ENCODE measurements around the gene PLPP7. TPM values are rescaled to one million over a fixed set of nuclear protein-coding genes. Genes with fewer than 3 reads are reported as not detected.
"Not testable (repeated sequence)": the region's sequence is repeated elsewhere in the genome, so short reads cannot be mapped to it uniquely, and the experiment has no call there.

The PLPP7 gene
- not detected for total RNA-seq

DNA sequence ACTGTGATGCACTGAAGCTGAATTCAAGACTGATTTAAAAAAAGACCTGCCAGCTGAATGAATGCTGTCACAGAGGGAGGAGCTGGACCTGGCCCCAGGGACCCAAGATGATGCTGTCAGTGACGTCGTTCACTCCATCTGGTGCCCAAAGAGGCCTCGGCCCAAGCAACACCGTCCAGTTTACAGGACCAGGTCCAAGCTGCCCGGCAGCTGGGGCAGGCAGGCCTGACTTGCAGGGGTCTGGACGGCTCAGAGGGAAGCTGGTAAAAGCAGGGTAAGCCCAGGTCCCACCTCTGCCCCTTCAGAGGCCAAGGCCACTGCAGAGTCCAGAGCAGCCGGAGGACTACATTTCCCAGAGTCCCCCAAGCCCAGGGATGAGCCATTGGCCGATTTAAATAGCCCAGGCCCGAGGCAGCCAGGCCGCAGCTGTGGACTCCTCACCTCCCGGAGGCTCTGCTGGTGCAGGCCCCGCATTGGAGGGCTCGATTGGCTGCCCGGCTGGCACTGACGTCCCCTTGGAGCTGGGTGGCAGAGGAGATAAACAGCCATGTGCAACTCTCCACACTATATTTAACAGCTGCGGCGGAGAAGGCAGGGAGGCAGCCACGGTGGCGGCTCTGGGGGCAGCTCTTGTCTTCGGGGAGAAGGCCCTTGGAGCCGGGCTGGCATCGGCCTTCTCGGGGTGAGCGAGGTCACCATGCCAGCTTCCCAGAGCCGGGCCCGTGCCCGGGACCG lies at the start of gene PLPP7:
Gene PLPP7, plus strand, starts transcription at position 423 of the 735 bp plus-strand sequence. Its CDS starts 275 bp downstream, at position 698.
- CTCF ChIA-PET, result interaction anchor here (0.7 to 1.2 kb wide), 2 partner anchors 11 to 47 kb away, joined by 3 read pairs; no protein-coding TSS in a partner anchor
- no peak for DNase-seq
- Mint-ChIP-seq H3K36me3 (ENCODE audit: low read depth) (no peaks in the 10 kb centered on the region), H3K4me1 (no peaks in the 10 kb centered on the region), H3K9me3 (no peaks in the 10 kb centered on the region), H3K27me3 (peaks cover 3% of the 10 kb centered on the region), H3K4me3 (no peak within 1 kb of the TSS), H3K27ac (no peak within 1 kb of the TSS)
- POLR2A ChIA-PET, result interaction anchor here (0.7 to 1.3 kb wide), 3 partner anchors 11 to 202 kb away, joined by 3 to 5 read pairs (median 3); partner anchors contain the start of gene NUP214

DNA sequence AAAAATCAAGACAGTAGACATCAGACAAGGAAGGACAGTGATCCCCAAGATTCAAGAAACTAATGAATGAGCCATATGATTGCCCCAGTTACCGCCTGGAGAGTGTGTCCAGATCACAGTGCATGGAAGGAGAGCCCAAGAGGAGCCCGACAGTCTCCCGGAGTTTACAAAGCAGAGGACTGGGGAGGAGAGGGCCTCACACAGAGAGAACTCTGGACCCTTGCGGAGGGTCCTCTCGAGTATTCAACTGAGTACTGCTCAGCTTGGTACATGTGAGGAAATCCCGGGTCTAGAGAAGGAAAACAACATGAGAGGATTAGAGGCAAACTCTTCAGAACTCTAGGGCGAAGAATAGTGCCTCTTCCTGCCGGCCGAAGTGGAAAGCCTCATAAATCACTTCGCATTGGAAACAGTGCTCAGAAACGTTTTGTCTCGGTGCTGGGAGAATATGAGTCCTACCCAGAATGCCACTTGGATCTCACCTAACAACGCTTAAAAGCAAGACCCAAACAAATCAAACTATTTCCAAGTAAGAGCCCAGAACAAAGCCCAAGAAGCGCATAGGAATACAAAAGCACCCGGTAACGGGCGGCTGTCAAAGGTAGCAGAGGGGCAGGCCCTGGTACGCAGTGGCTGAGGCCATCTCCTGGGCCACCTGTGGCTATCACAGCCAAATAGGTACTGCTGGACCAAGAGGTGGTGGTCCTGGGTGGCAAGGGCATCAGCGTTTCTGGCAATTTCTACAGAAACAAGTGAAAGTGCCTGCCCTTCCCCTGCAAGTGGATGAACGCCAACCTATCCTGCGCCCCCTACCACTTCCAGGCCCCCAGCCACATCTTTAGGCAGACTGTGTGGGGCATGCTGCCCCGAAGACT lies 49.2 kb upstream of the PLPP7 start:
- Mint-ChIP-seq H3K27ac (no peak overlapping the region), H3K9me3 (peaks cover 3% of the 10 kb centered on the region)
- CTCF ChIA-PET, result interaction anchor here (0.6 kb wide), 1 partner anchor 595 kb away, joined by 3 read pairs; no protein-coding TSS in a partner anchor

DNA sequence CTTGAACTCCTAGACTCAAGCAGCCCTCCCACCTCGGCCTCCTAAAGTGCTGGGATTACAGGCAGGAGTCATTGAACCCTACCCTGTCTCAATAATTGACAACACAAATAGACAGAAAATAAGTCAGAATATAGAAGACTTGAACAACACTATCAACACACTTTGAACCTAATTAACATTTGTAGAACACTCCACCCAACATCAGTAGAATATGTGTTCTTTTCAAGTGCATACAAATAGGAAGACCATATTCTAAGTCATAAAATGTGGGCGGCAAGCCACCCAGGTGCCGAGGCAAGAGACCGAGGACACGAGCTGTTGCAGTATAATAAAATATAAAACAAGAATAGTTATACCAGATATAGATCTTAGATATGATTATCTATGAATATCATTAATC lies 45.2 kb upstream of the PLPP7 start:
- POLR2A ChIA-PET, result not testable (repeated sequence)

More for the DNA sequence above, 49.2 kb upstream of the PLPP7 start:
- Mint-ChIP-seq H3K27me3 (no peaks in the 10 kb centered on the region), H3K4me1 (peaks cover 29% of the 10 kb centered on the region), H3K36me3 (ENCODE audit: low read depth) (peaks cover 17% of the 10 kb centered on the region), H3K4me3 (no peak overlapping the region)
- DNase-seq, result no peak
- POLR2A ChIA-PET, result interaction anchor here (8.7 kb wide), 1 partner anchor 32 kb away, joined by 101 read pairs; the partner anchor contains the start of gene FAM78A

DNA sequence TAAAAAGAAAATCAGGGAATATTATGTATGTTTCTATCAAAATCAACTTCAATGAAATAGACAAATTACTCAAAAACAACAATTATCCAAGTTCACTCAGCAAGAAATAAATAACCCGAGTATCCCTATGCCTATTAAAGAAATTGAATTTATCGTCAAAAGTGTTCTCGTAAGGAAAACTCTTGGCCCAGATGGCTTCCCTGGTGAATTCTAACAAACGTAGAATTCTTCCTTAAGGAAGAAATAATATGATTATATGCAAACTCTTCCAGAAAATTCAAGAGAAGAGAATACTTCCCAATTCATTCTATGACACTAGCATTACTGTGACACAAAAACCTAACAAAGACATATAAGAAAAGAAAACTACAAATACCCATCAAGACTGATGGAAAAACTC lies 42.9 kb upstream of the PLPP7 start:
- peaks cover 4% of the 10 kb centered on the region for H3K36me3 Mint-ChIP-seq (ENCODE audit: low read depth)
- H3K27ac Mint-ChIP-seq, result no peak overlapping the region
- no peak for DNase-seq
- H3K9me3 Mint-ChIP-seq, result peaks cover 3% of the 10 kb centered on the region
- no peak overlapping the region for H3K4me3 Mint-ChIP-seq
- POLR2A ChIA-PET, result interaction anchor here (1.0 kb wide), 1 partner anchor 9 kb away, joined by 3 read pairs; no protein-coding TSS in a partner anchor
- CTCF ChIA-PET, result interaction anchor here (1.6 kb wide), 1 partner anchor 9 kb away, joined by 3 read pairs; no protein-coding TSS in a partner anchor
- H3K27me3 Mint-ChIP-seq, result no peaks in the 10 kb centered on the region
- peaks cover 8% of the 10 kb centered on the region for H3K4me1 Mint-ChIP-seq

More for the DNA sequence above, 45.2 kb upstream of the PLPP7 start:
- not testable (repeated sequence) for H3K27me3 Mint-ChIP-seq; H3K4me3 Mint-ChIP-seq; H3K4me1 Mint-ChIP-seq; H3K9me3 Mint-ChIP-seq; DNase-seq; H3K36me3 Mint-ChIP-seq (ENCODE audit: low read depth); H3K27ac Mint-ChIP-seq
- CTCF ChIA-PET, result interaction anchor here (0.7 to 1.3 kb wide), 2 partner anchors 21 to 92 kb away, joined by 3 to 4 read pairs; no protein-coding TSS in a partner anchor

DNA sequence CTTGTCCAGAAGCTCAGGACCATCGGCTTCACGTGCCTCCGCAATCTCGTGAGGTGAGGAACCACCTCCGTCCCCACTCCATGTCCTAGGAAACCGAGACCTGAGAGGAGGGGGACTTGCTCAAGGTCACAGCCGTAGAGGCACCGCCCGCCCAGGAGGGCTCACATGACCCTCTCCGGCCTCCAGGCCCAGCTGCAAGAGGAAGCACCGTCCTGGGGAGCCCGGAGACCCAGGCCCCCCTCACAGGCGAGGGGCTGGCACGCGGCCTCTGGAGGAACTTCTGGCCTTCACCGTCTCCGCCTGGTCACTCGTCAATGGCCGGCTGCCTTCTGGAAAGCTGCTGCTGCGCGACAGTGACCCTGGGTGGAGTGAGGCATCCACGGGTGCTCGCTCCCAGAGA lies 37.4 kb upstream of the PLPP7 start:
- Mint-ChIP-seq H3K9me3 (no peaks in the 10 kb centered on the region), H3K27me3 (no peaks in the 10 kb centered on the region), H3K4me1 (peaks cover 57% of the 10 kb centered on the region), H3K36me3 (ENCODE audit: low read depth) (peaks cover 6% of the 10 kb centered on the region), H3K27ac (peak overlapping the region; percentile 98), H3K4me3 (peak overlapping the region; percentile 77)
- DNase-seq, result no peak
- CTCF ChIA-PET, result interaction anchor here (1.5 to 9.0 kb wide), 4 partner anchors 14 to 27 kb away, joined by 3 to 189 read pairs (median 8); partner anchors contain the start of gene FAM78A
- POLR2A ChIA-PET, result interaction anchor here (0.8 to 11.8 kb wide), 16 partner anchors 9 to 146 kb away, joined by 3 to 557 read pairs (median 4); partner anchors contain the start of genes FAM78A and NUP214

DNA sequence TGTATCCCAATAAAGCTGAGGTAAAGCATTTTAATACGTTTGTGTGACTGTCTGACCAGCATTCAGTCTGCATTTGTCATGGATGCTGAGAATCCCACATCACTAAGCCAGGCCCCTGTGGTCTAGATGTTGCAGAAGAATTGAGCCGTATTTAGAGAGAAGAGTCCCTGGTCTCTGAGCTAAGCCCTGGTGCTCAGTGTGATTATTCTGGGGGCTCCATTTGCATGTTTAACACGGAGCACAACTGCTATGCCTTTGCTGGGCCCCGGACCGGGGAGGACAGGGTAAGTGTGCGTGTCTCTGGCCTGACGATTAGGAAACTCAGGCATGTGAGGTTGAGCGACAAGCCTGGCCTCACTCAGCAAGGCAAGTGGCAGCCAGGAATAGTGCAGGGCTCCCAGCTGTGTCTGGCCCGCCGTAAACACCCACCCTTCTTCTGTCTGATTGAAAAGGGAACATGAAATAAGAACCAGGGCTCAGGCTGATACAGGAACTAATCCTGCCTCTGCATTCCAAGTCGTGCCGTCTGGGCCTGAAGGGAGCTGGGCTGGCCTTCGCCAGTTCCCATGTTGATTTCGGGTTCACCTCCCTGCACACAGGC lies 35.5 kb upstream of the PLPP7 start:
- H3K36me3 Mint-ChIP-seq (ENCODE audit: low read depth), result peaks cover 15% of the 10 kb centered on the region
- H3K4me1 Mint-ChIP-seq, result peaks cover 68% of the 10 kb centered on the region
- POLR2A ChIA-PET, result interaction anchor here (1.2 to 11.8 kb wide), 3 partner anchors 16 to 129 kb away, joined by 4 to 557 read pairs (median 18); partner anchors contain the start of genes FAM78A and NUP214
- CTCF ChIA-PET, result interaction anchor here (2.5 to 9.0 kb wide), 2 partner anchors 16 to 18 kb away, joined by 7 to 189 read pairs; partner anchors contain the start of gene FAM78A
- H3K27ac Mint-ChIP-seq, result peak overlapping the region; percentile 98
- DNase-seq, result no peak
- no peaks in the 10 kb centered on the region for H3K9me3 Mint-ChIP-seq
- H3K27me3 Mint-ChIP-seq, result no peaks in the 10 kb centered on the region
- no peak overlapping the region for H3K4me3 Mint-ChIP-seq

DNA sequence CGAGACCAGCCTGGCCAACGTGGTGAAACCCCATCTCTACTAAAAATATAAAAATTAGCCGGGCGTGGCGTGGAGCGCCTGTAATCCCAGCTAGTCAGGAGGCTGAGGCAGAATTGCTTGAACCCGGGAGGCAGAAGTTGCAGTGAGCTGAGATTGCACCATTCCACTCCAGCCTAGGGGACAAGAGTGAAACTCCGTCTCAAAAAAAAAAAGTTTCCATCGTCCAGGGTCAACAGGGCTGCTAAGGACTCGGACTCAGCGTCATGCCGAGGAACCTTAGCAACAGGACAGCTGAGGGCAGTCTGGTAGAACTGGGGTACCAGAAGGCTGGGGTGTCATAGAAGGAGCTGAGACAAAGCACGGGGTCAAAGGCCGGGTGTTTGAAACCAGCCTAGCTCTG lies 34.9 kb upstream of the PLPP7 start:
- Mint-ChIP-seq H3K4me1 (peaks cover 66% of the 10 kb centered on the region), H3K36me3 (ENCODE audit: low read depth) (peaks cover 21% of the 10 kb centered on the region), H3K4me3 (peak overlapping the region; percentile 10), H3K27ac (peak overlapping the region; percentile 98), H3K9me3 (no peaks in the 10 kb centered on the region), H3K27me3 (no peaks in the 10 kb centered on the region)
- no peak for DNase-seq
- CTCF ChIA-PET, result interaction anchor here (1.6 to 9.0 kb wide), 2 partner anchors 17 kb away, joined by 3 to 189 read pairs; partner anchors contain the start of gene FAM78A
- POLR2A ChIA-PET, result interaction anchor here (1.2 to 11.8 kb wide), 3 partner anchors 16 to 129 kb away, joined by 4 to 557 read pairs (median 18); partner anchors contain the start of genes FAM78A and NUP214

DNA sequence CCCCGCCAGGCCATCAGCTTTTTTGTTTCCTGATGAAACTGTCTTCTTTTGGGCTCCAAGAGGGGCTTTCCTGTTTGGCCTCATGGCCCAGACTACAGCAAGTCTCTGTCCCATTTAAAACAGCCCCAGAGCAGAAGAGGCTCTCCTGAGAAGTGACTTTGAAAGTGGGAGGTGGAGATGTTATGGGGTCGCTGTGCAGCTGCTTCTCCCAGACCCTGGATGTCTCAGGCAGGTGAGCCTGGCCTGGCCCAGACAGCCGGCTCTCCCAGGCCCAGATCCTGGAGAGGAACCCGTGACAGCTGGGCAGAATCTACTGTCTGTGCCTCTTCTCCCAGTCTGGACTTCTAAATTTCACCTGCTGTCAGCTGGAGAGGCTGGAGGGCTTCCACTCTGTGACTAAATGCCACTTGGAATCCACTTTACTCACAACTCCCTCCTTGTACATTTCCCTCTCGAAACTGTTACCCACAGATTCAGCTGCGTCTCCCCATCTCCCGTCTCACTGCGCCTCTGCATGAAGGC lies 33.8 kb upstream of the PLPP7 start:
- H3K9me3 Mint-ChIP-seq, result no peaks in the 10 kb centered on the region
- H3K27me3 Mint-ChIP-seq, result no peaks in the 10 kb centered on the region
- peaks cover 73% of the 10 kb centered on the region for H3K4me1 Mint-ChIP-seq
- peaks cover 32% of the 10 kb centered on the region for H3K36me3 Mint-ChIP-seq (ENCODE audit: low read depth)
- peak overlapping the region; percentile 98 for H3K27ac Mint-ChIP-seq
- DNase-seq, result no peak
- ChIA-PET POLR2A (interaction anchor here (0.6 to 11.8 kb wide), 15 partner anchors 9 to 476 kb away, joined by 3 to 557 read pairs (median 5); partner anchors contain the start of genes FAM78A and NUP214), CTCF (interaction anchor here (0.6 to 9.0 kb wide), 7 partner anchors 9 to 475 kb away, joined by 3 to 189 read pairs (median 3); partner anchors contain the start of gene FAM78A)
- H3K4me3 Mint-ChIP-seq, result peak overlapping the region; percentile 80

DNA sequence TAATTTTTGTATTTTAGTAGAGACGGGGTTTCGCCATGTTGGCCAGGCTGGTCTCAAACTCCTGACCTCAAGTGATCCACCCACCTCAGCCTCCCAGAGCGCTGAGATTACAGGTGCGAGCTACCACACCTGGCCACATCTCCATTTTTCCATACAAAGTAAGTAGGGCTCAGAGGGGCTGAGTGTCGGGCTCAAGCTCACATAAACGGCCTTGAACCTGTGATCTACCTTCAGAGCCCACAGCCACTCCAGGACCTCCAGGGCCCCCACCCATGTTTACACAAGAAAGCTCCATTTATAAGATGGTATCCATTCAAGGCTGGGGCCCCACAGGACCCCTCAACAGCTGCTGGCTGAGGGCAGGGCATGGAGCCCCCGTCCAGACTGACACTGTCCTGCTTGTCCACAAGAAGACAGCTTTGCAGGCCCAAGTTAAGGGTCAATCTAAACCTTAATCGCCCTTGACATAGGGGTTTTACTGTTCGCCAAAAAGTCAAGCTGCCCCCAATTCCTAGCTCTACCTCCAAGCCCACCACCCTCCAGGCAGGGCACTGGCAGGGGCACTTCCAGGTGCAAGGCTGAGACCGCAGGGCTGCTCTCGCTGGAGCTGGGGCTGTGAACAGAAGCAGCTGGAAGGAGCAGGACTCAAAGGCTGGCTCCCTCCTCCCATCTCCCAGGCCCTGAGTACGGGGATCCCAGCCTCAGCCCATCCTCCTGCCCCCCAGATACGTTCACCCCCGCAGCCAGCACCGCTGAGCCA lies 32.1 kb upstream of the PLPP7 start:
- no peak for DNase-seq
- no peaks in the 10 kb centered on the region for H3K27me3 Mint-ChIP-seq
- ChIA-PET CTCF (interaction anchor here (0.6 to 9.0 kb wide), 7 partner anchors 9 to 1144 kb away, joined by 3 to 189 read pairs (median 6); partner anchors contain the start of gene FAM78A), POLR2A (interaction anchor here (0.7 to 11.8 kb wide), 11 partner anchors 10 to 474 kb away, joined by 3 to 557 read pairs (median 9); partner anchors contain the start of genes FAM78A and NUP214)
- no peaks in the 10 kb centered on the region for H3K9me3 Mint-ChIP-seq
- peaks cover 66% of the 10 kb centered on the region for H3K4me1 Mint-ChIP-seq
- peaks cover 49% of the 10 kb centered on the region for H3K36me3 Mint-ChIP-seq (ENCODE audit: low read depth)
- peak overlapping the region; percentile 27 for H3K4me3 Mint-ChIP-seq
- peak overlapping the region; percentile 98 for H3K27ac Mint-ChIP-seq

DNA sequence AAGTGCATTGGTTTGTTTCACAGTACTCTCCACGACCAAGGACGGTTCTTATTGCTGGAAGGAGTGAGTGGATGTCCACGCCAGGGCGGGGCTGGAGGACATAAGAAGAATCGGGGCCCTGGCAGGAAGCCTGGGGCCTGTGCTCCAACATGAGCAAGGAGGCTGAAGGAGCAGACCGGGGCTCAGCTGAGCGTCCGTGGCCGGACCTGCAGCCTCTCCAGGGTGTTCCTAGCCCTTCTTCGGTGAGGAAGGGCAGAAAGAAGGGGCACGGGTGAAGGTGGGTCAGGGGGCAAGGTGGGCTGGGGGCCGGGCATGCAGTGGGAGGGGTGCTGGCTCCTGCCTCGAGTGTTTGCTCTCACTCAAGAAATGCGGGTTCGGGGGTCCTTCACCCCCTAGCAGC lies 31.3 kb upstream of the PLPP7 start:
- CTCF ChIA-PET, result interaction anchor here (1.2 to 9.0 kb wide), 2 partner anchors 13 to 78 kb away, joined by 3 to 189 read pairs; partner anchors contain the start of gene FAM78A
- Mint-ChIP-seq H3K27me3 (no peaks in the 10 kb centered on the region), H3K4me3 (no peak overlapping the region), H3K27ac (peak overlapping the region; percentile 98), H3K36me3 (ENCODE audit: low read depth) (peaks cover 56% of the 10 kb centered on the region), H3K9me3 (no peaks in the 10 kb centered on the region), H3K4me1 (peaks cover 66% of the 10 kb centered on the region)
- no peak for DNase-seq
- POLR2A ChIA-PET, result interaction anchor here (1.6 to 11.8 kb wide), 2 partner anchors 12 to 20 kb away, joined by 4 to 557 read pairs; partner anchors contain the start of gene FAM78A
